K562 (cell line): ENCODE results near the gene EIF1B. TPM values are rescaled to one million over a fixed set of nuclear protein-coding genes. Genes with fewer than 3 reads are reported as not detected.

Experiments used
- ATAC-seq: fragments of 200-7000 bp; cut with Tn5 transposase; 3 replicates; pipeline ENCODE4 v1.9.1; 2020; ENCODE audit warnings: moderate library complexity
- BruUV-seq: library from RNA; stranded (reverse); fragments of 400-500 nt; replicated peaks from 2 replicates; lab custom pipeline; 2021; lab: Mats Ljungman, UMichigan
- CTCF ChIA-PET: fragments of 300-600 bp; formaldehyde crosslinking; extraction: SDS; loops from one replicate; lab custom pipeline; 2021; ENCODE audit warnings: low intra/inter-chr PET ratio; lab: Yijun Ruan, JAX
- POLR2A ChIA-PET: fragments of 300-600, 350-650 bp; sonication (Branson Sonifier 250); formaldehyde crosslinking; extraction: SDS; loops from one replicate; lab custom pipeline; 2021; ENCODE audit warnings: antibody characterized with exemption, inconsistent platforms; lab: Yijun Ruan, JAX
- DNase-seq, 4 experiments: peaks; one replicate each; pipeline versions ENCODE4 v3.0.0 to v3.0.0-alpha.2; 2011 to 2018; ENCODE audit warnings: low spot score in 3 of 4, mixed read lengths in 3 of 4; ENCODE audit errors: extremely low read depth in 1 of 4
- FAIRE-seq: peaks from 2 replicates; lab custom pipeline; 2011; peaks lifted over from hg19 to GRCh38; lab: Jason Lieb, UNC
- H2AFZ ChIP-seq: 2 replicates; pipeline ENCODE4 v1.6.0; 2011; ENCODE audit warnings: low read depth, low read length, control low read depth, inconsistent platforms
- H3K27ac ChIP-seq: fragments of 200-600 bp; 3 replicates; pipeline ENCODE4 v1.8.0; 2011; ENCODE audit warnings: low read depth, mild to moderate bottlenecking, control low read depth, inconsistent platforms, low read length, moderate library complexity, mixed read lengths; ENCODE audit errors: extremely low read depth
- H3K27me3 ChIP-seq, 2 experiments: fragments of 300-600 bp in 1 of 2; 2 replicates in 1 of 2; 3 replicates in 1 of 2; pipeline versions ENCODE4 v1.6.0 to v1.8.0; 2011; ENCODE audit warnings: inconsistent platforms in 2 of 2, low read length in 2 of 2, mild to moderate bottlenecking in 1 of 2, mixed read lengths in 1 of 2, moderate library complexity in 1 of 2; ENCODE audit not compliant: control insufficient read depth in 2 of 2, insufficient read depth in 2 of 2
- H3K36me3 ChIP-seq: fragments of 300-600 bp; 3 replicates; pipeline ENCODE4 v1.8.0; 2011; ENCODE audit warnings: mild to moderate bottlenecking, low read length, inconsistent platforms; ENCODE audit not compliant: control insufficient read depth, insufficient read depth
- H3K4me1 ChIP-seq, 2 experiments: fragments of 200-600 bp in 1 of 2; replicated peaks in 1 of 2; 2 replicates in 1 of 2; 3 replicates in 1 of 2; pipeline versions ENCODE4 v1.5.1 to v1.8.0; 2011; ENCODE audit warnings: inconsistent platforms in 2 of 2, low read length in 2 of 2, mild to moderate bottlenecking in 1 of 2, mixed read lengths in 1 of 2, moderate library complexity in 1 of 2; ENCODE audit not compliant: control insufficient read depth in 2 of 2, insufficient read depth in 2 of 2
- H3K4me2 ChIP-seq: 2 replicates; pipeline ENCODE4 v1.6.1; 2011; ENCODE audit warnings: low read length, control low read depth, inconsistent platforms, mixed read lengths; ENCODE audit not compliant: insufficient read depth
- H3K4me3 ChIP-seq: fragments of 200-600 bp; sonication (generic), shearing (Covaris generic); 2 replicates; pipeline ENCODE4 v1.5.1; 2016; ENCODE audit warnings: control low read depth, inconsistent platforms
- H3K79me2 ChIP-seq: fragments of 200-600 bp; 3 replicates; pipeline ENCODE4 v1.8.0; 2011; ENCODE audit warnings: low read length, inconsistent platforms; ENCODE audit not compliant: control insufficient read depth, insufficient read depth
- H3K9ac ChIP-seq, 2 experiments: 2 replicates each; pipeline versions ENCODE4 v1.6.0 to v1.6.1; 2011; ENCODE audit warnings: low read depth in 2 of 2, low read length in 2 of 2, control low read depth in 1 of 2, inconsistent platforms in 1 of 2, mild to moderate bottlenecking in 1 of 2, mixed read lengths in 1 of 2; ENCODE audit not compliant: insufficient read depth in 1 of 2
- H3K9me1 ChIP-seq: one replicate; pipeline ENCODE4 v1.6.0; 2011; ENCODE audit warnings: inconsistent platforms, mild to moderate bottlenecking, low read length, moderate library complexity; ENCODE audit not compliant: control insufficient read depth, insufficient read depth
- H3K9me3 ChIP-seq: replicated peaks from 2 replicates; pipeline ENCODE4 v1.5.1; 2011; ENCODE audit warnings: low read depth, low read length, inconsistent platforms; ENCODE audit not compliant: control insufficient read depth, insufficient read depth
- H4K20me1 ChIP-seq: replicated peaks from 2 replicates; pipeline ENCODE4 v1.6.1; 2011; ENCODE audit warnings: low read length, inconsistent platforms, mixed read lengths; ENCODE audit not compliant: control insufficient read depth, insufficient read depth
- BCL6 ChIP-seq: fragments of 250-450 bp; sonication (Bioruptor Pico); IDR thresholded peaks from 2 replicates; pipeline ENCODE4 v1.4.0; 2020
- EWSR1 ChIP-seq: fragments of 450-650 bp; IDR thresholded peaks from 2 replicates; pipeline ENCODE4 v1.6.1; 2018; ENCODE audit warnings: borderline replicate concordance, mild to moderate bottlenecking, low read depth, moderate library complexity; ENCODE audit not compliant: partially characterized antibody
- MLLT1 ChIP-seq, 2 experiments: fragments of 450-650 bp; IDR thresholded peaks; 2 replicates each; pipeline ENCODE4 v1.6.1; 2016
- PRDM10 ChIP-seq: fragments of 450-650 bp; IDR thresholded peaks from 2 replicates; pipeline ENCODE4 v1.6.1; 2018; ENCODE audit not compliant: partially characterized antibody
- TAF1 ChIP-seq: IDR thresholded peaks from 2 replicates; pipeline ENCODE4 v1.6.1; 2011; ENCODE audit warnings: mild to moderate bottlenecking, low read length, moderate library complexity; ENCODE audit not compliant: insufficient read depth, control insufficient read depth, severe bottlenecking; ENCODE audit errors: extremely low read depth
- XRCC4 ChIP-seq: IDR thresholded peaks from one replicate; pipeline ENCODE4 v1.6.1; 2011; ENCODE audit not compliant: insufficient read depth, insufficient read length; ENCODE audit errors: extremely low read depth
- ZEB2 ChIP-seq: fragments of 450-650 bp; IDR thresholded peaks from 2 replicates; pipeline ENCODE4 v1.6.1; 2016
- ZNF311 ChIP-seq: fragments of 250-450 bp; sonication (Bioruptor Pico); IDR thresholded peaks from 2 replicates; pipeline ENCODE4 v1.4.0; 2020; ENCODE audit warnings: mild to moderate bottlenecking, moderate library complexity
- ZNF318 ChIP-seq, 2 experiments: fragments of 450-650 bp; IDR thresholded peaks; 2 replicates each; pipeline ENCODE4 v1.6.1; 2016; ENCODE audit warnings: mild to moderate bottlenecking in 2 of 2, borderline replicate concordance in 1 of 2, low read depth in 1 of 2, moderate library complexity in 1 of 2
- in situ Hi-C: fragments of 300-500 bp; cut with MboI; formaldehyde crosslinking; loops from 4 replicates; pipeline ENCODE4 v1.15.0; 2018; ENCODE audit warnings: inconsistent platforms, mixed read lengths
- intact Hi-C: fragments of 100-400 bp; cut with micrococcal nuclease; formaldehyde crosslinking; loops from 2 replicates; pipeline ENCODE4 v1.14.2; 2022
- polyA plus RNA-seq, 8 experiments: library from polyadenylated mRNA; depleted of rRNA in 4 of 8; stranded (reverse) in 5 of 8; unstranded in 3 of 8; fragments of >200 nt; fragmentation: Nextera tagmentation in 2 of 8; fragmentation: Illumina TruSeq in 1 of 8; extraction: Ambion mirVana in 2 of 8; extraction: Trizol in 1 of 8; gene quantifications; 2 replicates each; pipeline versions ENCODE4 v1.2.1 to v1.2.3, GENCODE V29; 2011 to 2014; ENCODE audit warnings: inconsistent platforms in 1 of 8, missing spikeins in 1 of 8
- total RNA-seq, 7 experiments: library from RNA; depleted of rRNA in 6 of 7; stranded (reverse); fragments of >200 nt in 6 of 7; fragmentation: Illumina TruSeq in 2 of 7; extraction: Trizol in 2 of 7; gene quantifications; 2 replicates each; pipeline versions ENCODE4 v1.2.1 to v1.2.3, GENCODE V29; 2011 to 2021; ENCODE audit warnings: low replicate concordance in 1 of 7

Gene EIF1B
- total and polyA plus RNA-seq, 9 of the 15 experiments (the other 6 are each of a cell fraction or from before 2014, with no cell fraction given): 18.1 to 184 (median 78.9) TPM

GRCh38 chr3:40262331-40262730, 47.2 kb upstream of the EIF1B start:
- Histone ChIP-seq H3K9me3 (no peaks in the 10 kb centered on the region), H4K20me1 (no peaks in the 10 kb centered on the region), H3K4me3 (no peak overlapping the region), H2AFZ (no peak overlapping the region), H3K79me2 (no peaks in the 10 kb centered on the region), H3K4me1 (no peaks in the 10 kb centered on the region), H3K9ac (no peak overlapping the region), H3K27me3 (no peaks in the 10 kb centered on the region), H3K27ac (no peak overlapping the region), H3K36me3 (no peaks in the 10 kb centered on the region), H3K4me2 (no peak overlapping the region), H3K9me1 (no peaks in the 10 kb centered on the region)
- no peak for FAIRE-seq
- no peak for ATAC-seq
- POLR2A ChIA-PET: interaction anchor here (0.9 to 1.3 kb wide), 2 partner anchors 46 to 55 kb away, joined by 3 read pairs; no protein-coding TSS in a partner anchor
- BruUV-seq: no TSS peak
- in situ Hi-C loops: no loop called here
- CTCF ChIA-PET: interaction anchor here (0.6 kb wide), 1 partner anchor 69 kb away, joined by 3 read pairs; no protein-coding TSS in a partner anchor
- no peak for DNase-seq
- intact Hi-C loops: no loop called here
- TF ChIP-seq ZEB2 (no peak), EWSR1 (no peak), TAF1 (no peak), BCL6 (CRISPR knock-in tag) (no peak), MLLT1 (IDR thresholded peaks at IDR 0.05) (no peak), XRCC4 (no peak), PRDM10 (no peak), ZNF311 (CRISPR knock-in tag) (no peak), ZNF318 (IDR thresholded peaks at IDR 0.05; ENCODE audit: borderline replicate concordance in 1 of 2, low read depth in 1 of 2) (no peak)
